ENCODE measurements around the gene POLE. TPM values are rescaled to one million over a fixed set of nuclear protein-coding genes. Genes with fewer than 3 reads are reported as not detected.

The POLE gene
- total and polyA plus RNA-seq, 9 of the 15 experiments (the other 6 are each of a cell fraction or from before 2014, with no cell fraction given) = 2.4 to 154 (median 49.6) TPM

GRCh38 chr12:132677492-132677891 lies 9.7 kb downstream of the POLE start:
- intact Hi-C loops (cut with micrococcal nuclease) = no loop called here
- 93% methylated on average over 9 of the region's 9 CpGs for WGBS (ENCODE audit: insufficient coverage, low coverage, missing lambda C conversion rate)

More at GRCh38 chr12:132677492-132677891, 9.7 kb downstream of the POLE start:
- DNase-seq (ENCODE audit: extremely low read depth in 1 of 4, low spot score in 3 of 4) (no peak), FAIRE-seq (no peak), ATAC-seq (no peak)
- peaks cover 40% of the 10 kb centered on the region for H3K79me2 ChIP-seq (ENCODE audit: control insufficient read depth, insufficient read depth, low read length)
- POLR2A ChIA-PET = no interaction called here
- peaks cover 91% of the 10 kb centered on the region for H3K36me3 ChIP-seq (ENCODE audit: control insufficient read depth, insufficient read depth, low read length)
- in situ Hi-C loops (cut with MboI) = no loop called here
- H3K27ac ChIP-seq (ENCODE audit: extremely low read depth, low read depth, low read length) = no peak overlapping the region
- H3K9me1 ChIP-seq (ENCODE audit: control insufficient read depth, insufficient read depth, low read length) = no peaks in the 10 kb centered on the region
- no peak for TF ChIP-seq CREB3 (tag; conservative IDR thresholded peaks at IDR 0.05; ENCODE audit: low read depth)
- no peak for TF ChIP-seq CAMTA2 (CRISPR knock-in tag; conservative IDR thresholded peaks at IDR 0.05)
- TF ChIP-seq SP2 (IDR thresholded peaks at IDR 0.05; ENCODE audit: extremely low read depth, low read depth, low read length, poor library complexity, severe bottlenecking) = no peak
- TF ChIP-seq, protein P1, sequence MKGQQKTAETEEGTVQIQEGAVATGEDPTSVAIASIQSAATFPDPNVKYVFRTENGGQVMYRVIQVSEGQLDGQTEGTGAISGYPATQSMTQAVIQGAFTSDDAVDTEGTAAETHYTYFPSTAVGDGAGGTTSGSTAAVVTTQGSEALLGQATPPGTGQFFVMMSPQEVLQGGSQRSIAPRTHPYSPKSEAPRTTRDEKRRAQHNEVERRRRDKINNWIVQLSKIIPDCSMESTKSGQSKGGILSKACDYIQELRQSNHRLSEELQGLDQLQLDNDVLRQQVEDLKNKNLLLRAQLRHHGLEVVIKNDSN (CRISPR knock-in tag; IDR thresholded peaks at IDR 0.05) = no peak
- no peak for TF ChIP-seq PURB (CRISPR knock-in tag; IDR thresholded peaks at IDR 0.05; ENCODE audit: low read depth)
- TF ChIP-seq ZNF584 (CRISPR knock-in tag; IDR thresholded peaks at IDR 0.05; ENCODE audit: low read depth) = no peak
- TF ChIP-seq RBBP5 (IDR thresholded peaks at IDR 0.05; ENCODE audit: borderline replicate concordance, insufficient read depth, low read length, poor library complexity, severe bottlenecking) = no peak
- TF ChIP-seq MAZ (CRISPR knock-in tag; conservative IDR thresholded peaks at IDR 0.05 in 1 of 2, IDR thresholded peaks at IDR 0.05 in 1 of 2) = no peak
- no peaks in the 10 kb centered on the region for H3K9me3 ChIP-seq (replicated peaks; ENCODE audit: control insufficient read depth, insufficient read depth, low read depth, low read length)
- BruUV-seq (replicated peaks) = no TSS peak
- no peak overlapping the region for H2AFZ ChIP-seq (ENCODE audit: low read depth, low read length)
- no peak overlapping the region for H3K4me2 ChIP-seq (ENCODE audit: insufficient read depth, low read length)
- H4K20me1 ChIP-seq (replicated peaks; ENCODE audit: control insufficient read depth, insufficient read depth, low read length) = peaks cover 8% of the 10 kb centered on the region; the same call in 1 of the 2 replicates
- H3K27me3 ChIP-seq (ENCODE audit: control insufficient read depth in 2 of 2, insufficient read depth in 2 of 2, low read length in 2 of 2) = no peaks in the 10 kb centered on the region
- H3K4me1 ChIP-seq (replicated peaks in 1 of 2; ENCODE audit: control insufficient read depth in 2 of 2, insufficient read depth in 2 of 2, low read length in 2 of 2) = no peaks in the 10 kb centered on the region
- H3K4me3 ChIP-seq = no peak overlapping the region
- CTCF ChIA-PET (ENCODE audit: low intra/inter-chr PET ratio) = no interaction called here
- H3K9ac ChIP-seq (ENCODE audit: insufficient read depth in 1 of 2, low read depth in 2 of 2, low read length in 2 of 2) = no peak overlapping the region
